AG04449 (cell line): ENCODE results near the gene NSUN3.
"Not testable (repeated sequence)": the region's sequence is repeated elsewhere in the genome, so short reads cannot be mapped to it uniquely, and the experiment has no call there.

Experiments used
- CTCF ChIA-PET: fragments of 350-600 bp; formaldehyde crosslinking; extraction: SDS; loops from one replicate; lab custom pipeline; 2021; ENCODE audit warnings: antibody characterized with exemption; lab: Yijun Ruan, JAX
- POLR2A ChIA-PET: fragments of 400-600, 350-600 bp; formaldehyde crosslinking; extraction: SDS; loops from one replicate; lab custom pipeline; 2020; ENCODE audit warnings: antibody characterized with exemption, inconsistent platforms; lab: Yijun Ruan, JAX
- DNase-seq: peaks from one replicate; pipeline ENCODE4 v3.0.0-alpha.2; 2010; ENCODE audit warnings: low read depth, low spot score
- H3K4me3 ChIP-seq: 2 replicates; pipeline ENCODE4 v1.5.1; 2011; ENCODE audit warnings: low read depth, mild to moderate bottlenecking, control low read depth, low read length
- TF ChIP-seq, protein P1 (sequence below): IDR thresholded peaks from one replicate; pipeline ENCODE4 v1.5.1; 2011; ENCODE audit warnings: mild to moderate bottlenecking, moderate library complexity, low read length, control low read depth, inconsistent platforms; ENCODE audit not compliant: insufficient read depth; ENCODE audit errors: missing control alignments

Gene NSUN3

DNA sequence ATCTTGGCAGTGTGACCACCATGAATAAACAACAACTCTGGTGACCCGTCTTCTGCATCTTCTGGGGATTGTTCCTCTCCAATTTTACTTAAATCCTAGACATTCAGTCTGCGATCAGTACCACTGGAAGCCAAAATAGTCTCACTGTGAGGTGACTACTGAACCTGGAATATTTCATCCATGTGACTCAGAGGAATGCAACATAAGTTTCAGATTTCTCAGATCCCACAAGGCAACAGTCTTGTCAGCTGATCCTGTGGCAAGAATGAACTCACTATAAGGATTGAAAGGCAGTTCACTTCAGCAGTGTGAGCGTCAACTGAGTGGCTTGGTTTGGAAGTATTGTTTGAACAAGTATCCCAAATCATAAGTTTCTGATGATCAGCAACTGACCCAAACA is 13.2 kb downstream of the NSUN3 start:
- no peak for DNase-seq
- TF ChIP-seq, protein P1, sequence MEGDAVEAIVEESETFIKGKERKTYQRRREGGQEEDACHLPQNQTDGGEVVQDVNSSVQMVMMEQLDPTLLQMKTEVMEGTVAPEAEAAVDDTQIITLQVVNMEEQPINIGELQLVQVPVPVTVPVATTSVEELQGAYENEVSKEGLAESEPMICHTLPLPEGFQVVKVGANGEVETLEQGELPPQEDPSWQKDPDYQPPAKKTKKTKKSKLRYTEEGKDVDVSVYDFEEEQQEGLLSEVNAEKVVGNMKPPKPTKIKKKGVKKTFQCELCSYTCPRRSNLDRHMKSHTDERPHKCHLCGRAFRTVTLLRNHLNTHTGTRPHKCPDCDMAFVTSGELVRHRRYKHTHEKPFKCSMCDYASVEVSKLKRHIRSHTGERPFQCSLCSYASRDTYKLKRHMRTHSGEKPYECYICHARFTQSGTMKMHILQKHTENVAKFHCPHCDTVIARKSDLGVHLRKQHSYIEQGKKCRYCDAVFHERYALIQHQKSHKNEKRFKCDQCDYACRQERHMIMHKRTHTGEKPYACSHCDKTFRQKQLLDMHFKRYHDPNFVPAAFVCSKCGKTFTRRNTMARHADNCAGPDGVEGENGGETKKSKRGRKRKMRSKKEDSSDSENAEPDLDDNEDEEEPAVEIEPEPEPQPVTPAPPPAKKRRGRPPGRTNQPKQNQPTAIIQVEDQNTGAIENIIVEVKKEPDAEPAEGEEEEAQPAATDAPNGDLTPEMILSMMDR = no peak
- POLR2A ChIA-PET = no interaction called here
- CTCF ChIA-PET = no interaction called here
- H3K4me3 ChIP-seq = no peak overlapping the region

DNA sequence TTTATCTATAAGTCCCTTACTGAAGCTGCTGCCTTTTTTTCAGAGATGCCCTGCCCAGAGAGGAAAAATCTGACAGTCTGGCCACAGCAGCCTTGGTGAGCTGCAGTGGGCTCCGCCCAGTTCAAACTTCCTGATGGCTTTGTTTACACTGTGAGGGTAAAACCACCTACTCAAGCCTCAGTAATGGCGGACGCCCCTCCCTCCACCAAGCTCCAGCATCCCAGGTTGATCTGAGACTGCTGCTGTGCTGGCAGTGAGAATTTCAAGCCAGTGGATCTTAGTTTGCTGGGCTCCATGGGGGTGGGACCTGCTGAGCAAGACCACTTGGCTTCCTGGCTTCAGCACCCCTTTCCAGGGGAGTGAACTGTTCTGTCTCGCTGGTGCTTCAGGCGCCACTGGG is 17.7 kb downstream of the NSUN3 start:
- CTCF ChIA-PET = interaction anchor here (4.9 kb wide), 1 partner anchor 11 kb away, joined by 28 read pairs; no protein-coding TSS in a partner anchor
- DNase-seq, POLR2A ChIA-PET, H3K4me3 ChIP-seq: not testable (repeated sequence)

DNA sequence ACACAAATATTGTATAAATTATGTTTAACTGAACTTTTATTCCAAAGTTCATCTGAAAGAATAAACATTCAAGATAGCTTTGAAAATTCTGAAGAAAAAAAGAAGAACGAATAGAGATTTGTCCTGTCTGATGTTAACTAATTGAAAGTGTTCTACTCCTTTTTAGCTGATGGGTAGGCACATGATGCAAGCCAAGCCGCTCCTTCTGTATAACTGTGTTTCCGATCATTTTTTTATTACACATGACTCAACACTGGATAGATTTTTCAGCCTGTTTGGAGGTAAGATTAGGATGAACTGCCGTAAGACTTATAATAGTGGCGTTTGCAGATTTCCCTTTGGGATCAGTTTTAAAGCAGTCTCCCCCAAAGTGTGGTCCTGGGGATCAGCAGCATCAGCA is 19.0 kb downstream of the NSUN3 start:
- CTCF ChIA-PET = interaction anchor here (4.9 kb wide), 1 partner anchor 12 kb away, joined by 28 read pairs; no protein-coding TSS in a partner anchor
- no peak overlapping the region for H3K4me3 ChIP-seq
- POLR2A ChIA-PET = no interaction called here
- no peak for DNase-seq
- TF ChIP-seq, protein P1 = no peak

DNA sequence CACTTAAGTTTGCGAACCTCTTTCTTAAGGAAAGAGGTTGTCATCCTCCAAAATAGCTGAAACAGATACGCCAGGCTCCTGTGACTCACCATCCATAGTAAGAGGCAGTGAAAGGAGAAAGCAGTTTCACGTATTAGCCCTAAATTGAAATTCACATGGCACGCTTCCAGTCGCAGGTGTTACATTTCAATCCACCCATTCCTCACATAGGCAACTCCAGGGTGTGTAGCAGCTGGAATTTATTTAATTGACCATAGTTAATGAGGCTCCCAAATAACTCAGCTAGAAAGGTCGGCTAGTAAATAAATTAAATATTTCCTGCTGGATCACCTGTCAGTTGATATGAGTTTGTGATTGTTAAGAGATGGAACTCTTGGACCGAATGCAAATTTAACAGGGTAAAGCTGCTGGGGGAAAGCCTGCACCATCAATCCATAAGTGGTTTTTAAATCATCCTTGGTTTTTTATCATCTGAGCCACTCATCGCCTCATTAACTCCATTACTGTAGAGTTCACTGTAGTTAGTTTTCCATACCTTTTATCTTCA is 19.6 kb downstream of the NSUN3 start:
- TF ChIP-seq, protein P1 = no peak
- no peak for DNase-seq
- CTCF ChIA-PET = interaction anchor here (4.9 kb wide), 1 partner anchor 13 kb away, joined by 28 read pairs; no protein-coding TSS in a partner anchor
- POLR2A ChIA-PET = no interaction called here
- H3K4me3 ChIP-seq = no peak overlapping the region

DNA sequence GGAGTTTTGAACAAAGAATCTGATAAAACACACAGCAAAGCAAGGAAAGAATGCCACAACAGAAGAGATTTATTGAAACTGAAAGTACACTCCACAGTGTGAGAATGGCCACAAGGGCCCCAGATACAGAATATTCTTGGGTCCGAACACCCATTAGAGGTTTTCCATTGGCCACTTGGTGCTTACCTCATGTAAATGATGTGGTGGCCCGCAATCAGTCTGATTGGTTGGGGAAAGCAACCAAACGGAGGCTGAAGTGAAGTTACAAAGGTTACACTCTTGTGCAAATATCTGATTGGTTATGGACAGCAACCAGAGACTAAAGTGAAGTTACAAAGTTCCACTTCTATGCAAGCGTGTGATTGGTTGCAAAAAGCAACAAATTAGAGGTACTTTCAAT is 20.4 kb downstream of the NSUN3 start:
- DNase-seq = no peak
- H3K4me3 ChIP-seq = no peak overlapping the region
- ChIA-PET POLR2A (no interaction called here), CTCF (interaction anchor here (4.9 kb wide), 1 partner anchor 14 kb away, joined by 28 read pairs; no protein-coding TSS in a partner anchor)
- TF ChIP-seq, protein P1 = no peak

DNA sequence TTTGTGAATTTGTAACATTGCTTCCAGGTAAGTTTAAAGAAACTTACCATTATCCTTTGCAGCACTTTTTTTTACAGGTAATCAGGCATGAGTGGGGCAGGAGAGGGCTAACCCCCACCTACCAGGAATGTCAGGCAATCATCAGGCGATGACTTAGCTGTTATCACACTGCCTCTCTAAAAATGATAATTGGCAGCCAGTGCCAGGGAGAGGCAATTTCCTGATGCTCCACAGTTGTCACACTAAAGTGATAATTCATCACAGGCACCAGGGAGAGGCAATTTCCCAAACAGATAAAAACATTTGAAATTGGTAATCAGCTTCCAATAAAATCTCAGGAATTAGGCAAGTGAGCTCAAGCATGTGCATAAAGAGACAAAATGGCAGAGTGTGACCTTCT is 26.3 kb downstream of the NSUN3 start:
- no peak overlapping the region for H3K4me3 ChIP-seq
- TF ChIP-seq, protein P1 = no peak
- ChIA-PET POLR2A (no interaction called here), CTCF (interaction anchor here (0.8 to 1.3 kb wide), 2 partner anchors 20 to 160 kb away, joined by 3 to 5 read pairs; no protein-coding TSS in a partner anchor)
- no peak for DNase-seq

DNA sequence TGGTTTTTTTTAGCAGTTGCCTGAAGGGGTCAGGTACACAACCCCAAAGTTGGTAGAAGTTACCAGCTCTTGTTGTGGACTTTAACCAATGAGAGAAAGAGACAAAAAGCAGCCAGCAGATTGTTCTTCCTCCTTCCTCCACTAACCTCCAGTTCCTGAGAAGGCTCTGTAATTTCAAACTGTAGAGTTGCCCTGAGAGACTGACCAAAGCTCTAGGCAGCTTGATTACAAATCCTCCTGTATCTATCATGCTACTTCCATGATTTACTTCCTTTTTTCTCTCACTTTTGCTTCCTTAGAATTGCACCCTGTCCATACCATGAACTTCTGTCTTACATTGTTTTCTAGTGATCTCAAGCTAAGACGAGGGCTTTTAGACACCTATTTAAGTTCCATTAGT is 29.2 kb downstream of the NSUN3 start:
- no peak overlapping the region for H3K4me3 ChIP-seq
- TF ChIP-seq, protein P1 = no peak
- CTCF ChIA-PET = interaction anchor here (1.9 kb wide), 1 partner anchor 10 kb away, joined by 7 read pairs; no protein-coding TSS in a partner anchor
- POLR2A ChIA-PET = no interaction called here
- no peak for DNase-seq
